ENCODE results near the gene TRAF3IP1. TPM values are rescaled to one million over a fixed set of nuclear protein-coding genes. Genes with fewer than 3 reads are reported as not detected.

TRAF3IP1 gene
- polyA plus RNA-seq, 1 donor from 2014 or later = 12.5 TPM

DNA sequence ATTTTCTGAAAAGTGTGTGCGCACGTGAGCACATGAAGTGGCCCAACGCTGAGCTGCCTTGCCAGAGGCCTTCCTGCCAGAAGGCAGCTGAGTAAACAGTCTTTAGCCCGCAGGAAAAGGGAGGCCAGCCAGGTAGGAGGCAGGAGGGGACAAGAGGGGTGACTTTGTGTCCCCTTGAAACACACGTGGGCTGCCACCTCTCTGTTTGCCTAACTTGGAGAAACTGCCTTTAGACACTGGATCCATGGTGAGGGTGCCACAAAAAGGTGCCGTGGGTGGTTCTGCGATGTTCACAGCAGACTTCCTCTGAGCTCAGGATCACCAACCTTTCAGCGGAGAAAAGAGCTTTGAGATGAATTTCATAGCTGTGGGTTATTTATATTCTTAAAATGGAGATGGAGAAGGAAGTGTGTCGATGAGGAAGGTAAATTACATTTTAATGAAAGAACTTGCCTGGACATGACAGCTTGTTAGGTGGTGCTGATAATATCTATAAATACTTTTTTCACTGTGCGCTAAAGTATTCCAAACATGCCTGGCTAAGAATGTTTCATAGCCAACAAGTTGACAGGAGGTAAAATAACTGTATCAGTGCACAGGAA, 69.8 kb downstream of the TRAF3IP1 start:
- Histone ChIP-seq H3K27ac (ENCODE audit: low read length) (no peak overlapping the region), H3K9me3 (ENCODE audit: low read length) (no peaks in the 10 kb centered on the region), H3K36me3 (ENCODE audit: insufficient read depth, low read length) (no peaks in the 10 kb centered on the region), H3K9me2 (ENCODE audit: insufficient read depth, low read length) (no peaks in the 10 kb centered on the region), H3K9ac (ENCODE audit: low read length) (no peak overlapping the region), H4K20me1 (ENCODE audit: insufficient read depth) (no peaks in the 10 kb centered on the region), H3K4me3 (ENCODE audit: low read length) (no peak overlapping the region), H3K4me2 (ENCODE audit: low read length) (no peak overlapping the region), H3F3A (ENCODE audit: insufficient read depth, low read length, poor library complexity, severe bottlenecking) (no peaks in the 10 kb centered on the region), H2AFZ (ENCODE audit: low read depth, low read length) (no peak overlapping the region), H3K79me2 (replicated peaks; ENCODE audit: insufficient read depth, low read length) (no peaks in the 10 kb centered on the region), H3K27me3 (ENCODE audit: insufficient read depth, low read depth, low read length) (no peaks in the 10 kb centered on the region)
- no peak for TF ChIP-seq POLR2AphosphoS5 (IDR thresholded peaks at IDR 0.05)
- TF ChIP-seq MXI1 (conservative IDR thresholded peaks at IDR 0.05; ENCODE audit: poor library complexity, severe bottlenecking) = no peak
- TF ChIP-seq REST (IDR thresholded peaks at IDR 0.05; ENCODE audit: borderline replicate concordance) = no peak

- H3K79me2 ChIP-seq (replicated peaks; ENCODE audit: insufficient read depth, low read length) = no peaks in the 10 kb centered on the region
- TF ChIP-seq REST (IDR thresholded peaks at IDR 0.05; ENCODE audit: borderline replicate concordance) (no peak), POLR2AphosphoS5 (IDR thresholded peaks at IDR 0.05) (peak; percentile 58)
- no peaks in the 10 kb centered on the region for H3K36me3 ChIP-seq (ENCODE audit: insufficient read depth, low read length)
- H3K4me2 ChIP-seq (ENCODE audit: low read length) = peak overlapping the region; percentile 1
- H3K27me3 ChIP-seq (ENCODE audit: insufficient read depth, low read depth, low read length) = no peaks in the 10 kb centered on the region
- H3K27ac ChIP-seq (ENCODE audit: low read length) = no peak overlapping the region
- no peak overlapping the region for H2AFZ ChIP-seq (ENCODE audit: low read depth, low read length)
- no peaks in the 10 kb centered on the region for H3F3A ChIP-seq (ENCODE audit: insufficient read depth, low read length, poor library complexity, severe bottlenecking)
- H3K9me3 ChIP-seq (ENCODE audit: low read length) = no peaks in the 10 kb centered on the region
- no peak overlapping the region for H3K9ac ChIP-seq (ENCODE audit: low read length)
- no peak overlapping the region for H3K4me3 ChIP-seq (ENCODE audit: low read length)
- no peaks in the 10 kb centered on the region for H3K9me2 ChIP-seq (ENCODE audit: insufficient read depth, low read length)
- H4K20me1 ChIP-seq (ENCODE audit: insufficient read depth) = no peaks in the 10 kb centered on the region
Observed at GRCh38 chr2:238391042-238391689, 70.8 kb downstream of the TRAF3IP1 start.

- Histone ChIP-seq H3K9ac (ENCODE audit: low read length) (no peak overlapping the region), H3K4me2 (ENCODE audit: low read length) (no peak overlapping the region), H4K20me1 (ENCODE audit: insufficient read depth) (no peaks in the 10 kb centered on the region), H3K27ac (ENCODE audit: low read length) (no peak overlapping the region), H3K27me3 (ENCODE audit: insufficient read depth, low read depth, low read length) (no peaks in the 10 kb centered on the region), H3K36me3 (ENCODE audit: insufficient read depth, low read length) (no peaks in the 10 kb centered on the region), H2AFZ (ENCODE audit: low read depth, low read length) (no peak overlapping the region), H3K79me2 (replicated peaks; ENCODE audit: insufficient read depth, low read length) (no peaks in the 10 kb centered on the region), H3K9me2 (ENCODE audit: insufficient read depth, low read length) (no peaks in the 10 kb centered on the region), H3K9me3 (ENCODE audit: low read length) (no peaks in the 10 kb centered on the region), H3F3A (ENCODE audit: insufficient read depth, low read length, poor library complexity, severe bottlenecking) (no peaks in the 10 kb centered on the region), H3K4me3 (ENCODE audit: low read length) (no peak overlapping the region)
- TF ChIP-seq RAD21 (conservative IDR thresholded peaks at IDR 0.05) (no peak), CTCF (IDR thresholded peaks at IDR 0.05; ENCODE audit: poor library complexity, severe bottlenecking) (no peak), SMC3 (conservative IDR thresholded peaks at IDR 0.05; ENCODE audit: poor library complexity) (no peak), POLR2AphosphoS5 (IDR thresholded peaks at IDR 0.05) (no peak), EP300 (conservative IDR thresholded peaks at IDR 0.05; ENCODE audit: poor library complexity, severe bottlenecking) (no peak), EZH2 (IDR thresholded peaks at IDR 0.05; ENCODE audit: borderline replicate concordance, insufficient read depth, low read length, poor library complexity, severe bottlenecking) (no peak), TAF1 (IDR thresholded peaks at IDR 0.05; ENCODE audit: low read depth) (no peak), MXI1 (conservative IDR thresholded peaks at IDR 0.05; ENCODE audit: poor library complexity, severe bottlenecking) (no peak)
Observed at GRCh38 chr2:238396663-238397062, 76.3 kb downstream of the TRAF3IP1 start.

All from neural cell (in vitro differentiated cells).